HG03460 (cell line): ENCODE measurements around the gene KLF6.
A peak's percentile ranks its signal among the peaks of the same experiment; 100 is the strongest.

Source experiments
- ATAC-seq: cut with Tn5 transposase; IDR thresholded peaks from one replicate; pipeline ENCODE4 v1.9.1; 2021; ENCODE audit not compliant: unreplicated experiment

The KLF6 gene

GRCh38 chr10:3757638-3758490 lies 27.1 kb downstream of the KLF6 start:
- peak; percentile 85 for ATAC-seq

- ATAC-seq, result no peak
Measured at GRCh38 chr10:3757250-3757637, 27.8 kb downstream of the KLF6 start.

- no peak for ATAC-seq
Measured at GRCh38 chr10:3756360-3756740, 28.7 kb downstream of the KLF6 start.

DNA sequence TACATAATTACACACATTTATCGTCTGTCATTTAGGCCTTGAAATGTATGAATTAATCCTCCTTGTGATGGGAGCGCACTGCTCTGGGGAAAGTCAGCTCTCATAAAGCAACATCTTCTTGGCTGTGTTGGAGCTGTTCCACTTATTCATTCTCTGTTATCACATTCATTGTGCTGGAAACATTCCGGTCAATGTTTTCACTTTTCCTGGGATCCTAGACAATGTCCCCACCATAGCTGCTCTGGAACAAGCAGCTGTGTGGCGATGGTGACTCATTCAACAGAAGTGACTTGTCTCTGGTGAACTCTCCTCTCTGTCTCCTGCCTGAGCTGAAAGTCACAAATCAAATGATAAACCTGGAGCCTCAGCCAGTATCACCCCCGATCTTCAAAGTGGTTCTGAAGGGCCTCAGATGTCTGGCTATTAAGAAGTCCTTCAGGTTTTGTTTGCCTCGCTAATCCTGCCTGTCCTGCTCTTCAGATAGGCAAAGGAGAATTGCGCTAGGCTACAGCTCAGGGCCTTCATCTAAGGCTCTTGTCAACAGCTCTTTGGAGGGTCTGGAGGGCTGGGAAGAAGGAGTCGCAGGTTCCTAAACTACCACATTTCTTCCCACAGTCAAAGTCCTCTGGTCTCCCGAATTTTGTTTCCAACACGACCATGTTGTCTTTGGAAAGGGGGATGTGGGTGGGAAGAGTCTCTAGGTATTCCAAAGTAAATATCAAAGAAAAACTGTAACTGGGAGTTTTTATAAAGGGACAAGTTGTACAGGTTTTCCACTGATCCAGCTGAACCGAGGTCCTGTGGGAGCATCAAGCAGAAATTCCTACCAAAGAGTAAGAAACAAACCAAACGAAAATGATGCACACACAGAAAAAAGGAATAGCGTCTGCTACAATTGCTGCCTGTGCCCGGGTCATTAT lies 29.3 kb downstream of the KLF6 start:
- ATAC-seq, result no peak

GRCh38 chr10:3754727-3755439 lies 30.1 kb downstream of the KLF6 start:
- ATAC-seq, result no peak

- no peak for ATAC-seq
Measured at GRCh38 chr10:3750854-3751253, 34.2 kb downstream of the KLF6 start.

GRCh38 chr10:3750006-3750816 lies 34.8 kb downstream of the KLF6 start:
- no peak for ATAC-seq

DNA sequence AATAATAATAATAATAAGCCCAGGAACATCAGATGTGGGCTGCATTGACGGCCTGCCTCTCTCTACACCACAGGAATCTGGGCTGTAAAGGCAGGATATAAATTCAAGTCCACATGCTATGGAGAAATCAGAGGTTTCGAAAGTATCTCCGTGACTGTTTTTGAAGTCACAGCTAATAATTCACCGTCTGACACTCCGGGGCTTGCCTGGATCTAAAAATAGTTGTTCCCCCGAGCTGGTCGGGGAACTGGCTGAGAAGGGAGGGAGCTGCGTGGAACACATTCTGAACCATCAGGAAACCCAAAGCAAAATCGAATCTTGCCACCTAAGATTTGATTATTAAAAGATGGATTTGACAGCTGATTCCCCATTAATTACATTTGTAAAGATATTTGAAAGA lies 35.4 kb downstream of the KLF6 start:
- no peak for ATAC-seq

- no peak for ATAC-seq
Measured at GRCh38 chr10:3749011-3749410, 36.0 kb downstream of the KLF6 start.

GRCh38 chr10:3748484-3748883 lies 36.5 kb downstream of the KLF6 start:
- ATAC-seq, result no peak

- ATAC-seq, result no peak
Measured at GRCh38 chr10:3747984-3748383, 37.0 kb downstream of the KLF6 start.

- ATAC-seq, result no peak
Measured at GRCh38 chr10:3747248-3747960, 37.6 kb downstream of the KLF6 start.

DNA sequence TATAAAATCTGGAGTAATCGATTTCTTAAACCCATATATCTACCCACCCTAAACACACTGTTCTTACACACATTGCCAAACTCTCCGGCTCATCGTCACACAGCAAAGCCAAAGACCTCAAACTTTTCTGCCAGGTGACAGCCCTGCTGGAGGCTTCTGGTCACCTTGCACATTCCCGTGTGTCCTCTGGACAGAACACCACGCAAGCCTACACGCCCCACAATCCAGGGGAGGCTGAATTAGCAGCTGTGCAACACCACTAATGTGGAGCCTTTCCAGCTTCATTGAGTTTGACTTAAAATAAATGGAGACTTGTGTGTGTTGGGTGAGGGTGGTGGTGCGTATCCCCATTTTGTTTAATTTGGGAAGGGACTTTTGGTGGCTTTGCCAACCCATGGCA lies 38.4 kb downstream of the KLF6 start:
- ATAC-seq, result no peak

DNA sequence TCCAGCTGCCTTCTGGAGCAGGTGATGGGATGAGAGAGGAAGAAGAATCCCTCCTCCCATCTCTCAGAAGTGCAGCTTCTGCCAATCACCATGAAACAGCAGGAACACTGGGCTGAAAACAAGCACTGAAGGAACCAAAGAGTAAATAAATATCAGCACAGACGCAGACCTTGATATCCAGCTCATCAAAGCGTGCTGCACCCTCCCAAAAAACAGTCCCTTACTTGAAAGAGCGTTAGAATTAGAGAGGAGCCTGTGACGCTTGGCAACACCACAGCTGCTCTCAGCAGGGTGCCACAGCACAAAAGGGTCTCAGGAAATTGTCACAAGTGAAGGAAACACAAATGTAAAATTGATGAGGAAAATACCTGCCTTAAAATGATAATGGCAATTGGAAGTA lies 39.5 kb downstream of the KLF6 start:
- ATAC-seq, result no peak

- ATAC-seq, result no peak
Measured at GRCh38 chr10:3741688-3742461, 43.1 kb downstream of the KLF6 start.

DNA sequence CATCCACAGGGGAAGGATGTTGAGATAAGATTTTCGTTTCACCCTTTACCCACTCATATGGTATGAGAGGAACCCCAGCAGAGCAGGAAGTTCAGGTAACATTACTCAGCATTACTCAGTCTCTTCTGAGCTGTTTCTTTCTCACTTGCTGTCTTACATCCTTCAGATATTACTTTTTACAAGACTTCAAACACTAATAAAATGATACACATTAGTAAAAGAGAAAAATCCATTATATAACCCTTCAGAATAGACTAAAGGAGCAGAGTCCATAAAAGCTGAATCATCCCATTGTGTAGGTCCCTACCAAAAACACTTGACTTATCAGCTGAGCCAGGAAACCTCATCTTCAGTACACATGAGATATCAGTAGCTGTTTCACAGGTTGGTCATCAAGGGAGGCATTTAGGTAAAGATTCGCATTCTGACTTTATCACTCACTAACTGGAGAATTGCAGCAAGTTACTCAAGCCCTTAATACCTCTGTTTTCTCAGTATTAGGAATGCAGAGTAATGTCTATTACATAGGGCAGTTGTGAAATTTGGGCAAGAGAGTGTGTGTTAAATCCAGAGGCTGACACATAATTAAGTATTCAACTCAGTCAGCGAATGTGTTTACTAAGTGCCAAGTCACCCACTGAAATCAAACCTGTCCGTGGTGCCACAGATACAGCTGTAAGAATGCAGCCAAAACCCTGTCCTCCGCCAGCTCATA lies 44.7 kb downstream of the KLF6 start:
- ATAC-seq, result no peak

DNA sequence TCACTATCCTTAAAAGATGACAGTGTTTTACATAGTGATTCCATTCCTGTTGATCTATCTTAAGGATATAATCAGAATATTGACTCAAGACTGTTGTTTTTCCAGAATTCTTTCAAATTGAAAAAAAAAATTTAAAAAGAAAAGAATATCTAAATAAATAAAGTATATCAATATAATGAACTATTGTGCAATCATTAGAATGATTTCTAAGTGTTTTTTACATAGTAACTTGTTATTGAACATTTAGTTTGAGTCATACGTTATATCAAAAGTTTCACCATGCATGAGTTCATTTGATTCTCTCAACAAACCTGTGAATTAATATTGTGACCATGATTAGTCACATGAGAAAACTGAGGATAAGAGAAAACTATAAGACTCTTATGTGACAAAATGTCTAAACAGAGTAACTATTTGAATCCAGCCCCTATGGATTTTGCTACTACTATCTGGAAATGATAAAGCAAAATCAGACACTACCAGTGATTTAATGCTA lies 46.1 kb downstream of the KLF6 start:
- ATAC-seq, result no peak

GRCh38 chr10:3737864-3738263 lies 47.1 kb downstream of the KLF6 start:
- no peak for ATAC-seq
